ENCODE results near the gene CLRN1. TPM values are rescaled to one million over a fixed set of nuclear protein-coding genes. Genes with fewer than 3 reads are reported as not detected.
"Not testable (repeated sequence)": the region's sequence is repeated elsewhere in the genome, so short reads cannot be mapped to it uniquely, and the experiment has no call there.

The CLRN1 gene
- total and polyA plus RNA-seq, 10 donors: not detected

GRCh38 chr3:150989208-150989607 lies 16.7 kb upstream of the CLRN1 start:
- Histone ChIP-seq H3K4me3 (no peak overlapping the region), H3K27ac (peak overlapping the region in 1 of 8 donors; percentile 6), H3K4me1 (no peaks in the 10 kb centered on the region), H3K36me3 (no peaks in the 10 kb centered on the region), H3K27me3 (replicated peaks in 1 of 7) (peaks cover 0 to 5% (median 0%) of the 10 kb centered on the region in 7 donors), H3K9me3 (peaks cover 0 to 7% (median 0%) of the 10 kb centered on the region in 8 donors)
- TF ChIP-seq CTCF (IDR thresholded peaks at IDR 0.05 in 8 of 11, conservative IDR thresholded peaks at IDR 0.05 in 3 of 11) (no peak), POLR2A (IDR thresholded peaks at IDR 0.05) (no peak), POLR2AphosphoS5 (IDR thresholded peaks at IDR 0.05) (no peak)
- intact Hi-C loops (cut with DNase I; ENCODE audit: low total_unique reads): no loop called here
- DNase-seq: no peak
- 70 to 93% (median 81%) methylated on average over 2 of the region's 2 CpGs for WGBS, 5 donors

- H3K27ac ChIP-seq; H3K36me3 ChIP-seq; H3K27me3 ChIP-seq (replicated peaks in 1 of 7); intact Hi-C loops (cut with DNase I; ENCODE audit: low total_unique reads); H3K9me3 ChIP-seq; H3K4me1 ChIP-seq; H3K4me3 ChIP-seq; DNase-seq: not testable (repeated sequence)
- 67 to 92% (median 84%) methylated on average over 1 of the region's 1 CpG for WGBS, 5 donors
These were observed 15.9 kb upstream of the CLRN1 start for GRCh38 chr3:150988395-150988794.

GRCh38 chr3:150985711-150986110 lies 13.2 kb upstream of the CLRN1 start:
- intact Hi-C loops (cut with DNase I; ENCODE audit: low total_unique reads): no loop called here
- Histone ChIP-seq H3K9me3 (peaks cover 0 to 7% (median 0%) of the 10 kb centered on the region in 8 donors), H3K36me3 (no peaks in the 10 kb centered on the region), H3K27ac (no peak overlapping the region), H3K4me1 (no peaks in the 10 kb centered on the region), H3K27me3 (replicated peaks in 1 of 7) (peaks cover 0 to 14% (median 0%) of the 10 kb centered on the region in 7 donors), H3K4me3 (no peak overlapping the region)
- no peak for DNase-seq
- no peak for TF ChIP-seq POLR2AphosphoS5 (IDR thresholded peaks at IDR 0.05)
- TF ChIP-seq POLR2A (IDR thresholded peaks at IDR 0.05): no peak
- no peak for TF ChIP-seq CTCF (IDR thresholded peaks at IDR 0.05 in 8 of 11, conservative IDR thresholded peaks at IDR 0.05 in 3 of 11)

GRCh38 chr3:150984066-150984465 lies 11.5 kb upstream of the CLRN1 start:
- TF ChIP-seq POLR2A (IDR thresholded peaks at IDR 0.05): no peak
- no peak for TF ChIP-seq CTCF (IDR thresholded peaks at IDR 0.05 in 8 of 11, conservative IDR thresholded peaks at IDR 0.05 in 3 of 11)
- no peaks in the 10 kb centered on the region for H3K4me1 ChIP-seq
- no peak for DNase-seq
- peaks cover 0 to 9% (median 0%) of the 10 kb centered on the region in 7 donors for H3K27me3 ChIP-seq (replicated peaks in 1 of 7)
- H3K4me3 ChIP-seq: no peak overlapping the region
- H3K36me3 ChIP-seq: no peaks in the 10 kb centered on the region
- no peak overlapping the region for H3K27ac ChIP-seq
- H3K9me3 ChIP-seq: peaks cover 0 to 7% (median 0%) of the 10 kb centered on the region in 8 donors
- intact Hi-C loops (cut with DNase I; ENCODE audit: low total_unique reads): no loop called here

- TF ChIP-seq POLR2AphosphoS5 (IDR thresholded peaks at IDR 0.05): no peak
- TF ChIP-seq CTCF (IDR thresholded peaks at IDR 0.05 in 8 of 11, conservative IDR thresholded peaks at IDR 0.05 in 3 of 11): no peak
- no peak for TF ChIP-seq POLR2A (IDR thresholded peaks at IDR 0.05)
- H3K4me1 ChIP-seq: no peaks in the 10 kb centered on the region
- intact Hi-C loops (cut with DNase I; ENCODE audit: low total_unique reads): no loop called here
- no peaks in the 10 kb centered on the region for H3K36me3 ChIP-seq
- WGBS, 5 donors: 89 to 95% (median 92%) methylated on average over 4 of the region's 4 CpGs
- H3K4me3 ChIP-seq: no peak overlapping the region
- no peaks in the 10 kb centered on the region for H3K9me3 ChIP-seq
- no peak overlapping the region for H3K27ac ChIP-seq
- no peak for DNase-seq
- peaks cover 0 to 14% (median 0%) of the 10 kb centered on the region in 7 donors for H3K27me3 ChIP-seq (replicated peaks in 1 of 7)
These were observed 6.1 kb upstream of the CLRN1 start for GRCh38 chr3:150978566-150979148.
